CD8-positive, alpha-beta memory T cell (primary cell): Measurements from ENCODE around the gene COL10A1. TPM values are rescaled to one million over a fixed set of nuclear protein-coding genes. Genes with fewer than 3 reads are reported as not detected.
A peak's percentile ranks its signal among the peaks of the same experiment; 100 is the strongest.

Source experiments
- CTCF ChIA-PET: fragments of 350-600 bp; sonication (Branson Sonifier 250); formaldehyde crosslinking; loops from one replicate; lab custom pipeline; 2021; ENCODE audit warnings: antibody characterized with exemption; lab: Charles Lee
- POLR2A ChIA-PET: fragments of 350-600 bp; sonication (Branson Sonifier 250); formaldehyde crosslinking; loops from one replicate; lab custom pipeline; 2021; ENCODE audit warnings: antibody characterized with exemption; lab: Charles Lee
- DNase-seq, 5 donors: peaks; one replicate each; pipeline versions ENCODE4 v3.0.0 to v3.0.0-alpha.2; 2020 to 2022; ENCODE audit warnings: mixed read lengths in 1 of 5
- H3K27ac ChIP-seq: one replicate; pipeline ENCODE4 v1.7.0; 2013; ENCODE audit warnings: low read depth, mild to moderate bottlenecking, low read length, moderate library complexity
- H3K27me3 ChIP-seq: 2 replicates; pipeline ENCODE4 v1.7.0; 2013; ENCODE audit warnings: low read length, mild to moderate bottlenecking; ENCODE audit not compliant: insufficient read depth, poor library complexity, severe bottlenecking
- H3K36me3 ChIP-seq: 2 replicates; pipeline ENCODE4 v1.7.0; 2013; ENCODE audit warnings: mild to moderate bottlenecking, low read length, moderate library complexity; ENCODE audit not compliant: insufficient read depth
- H3K4me1 ChIP-seq: 2 replicates; pipeline ENCODE4 v1.7.0; 2013; ENCODE audit warnings: mild to moderate bottlenecking, low read length, moderate library complexity; ENCODE audit not compliant: insufficient read depth
- H3K4me3 ChIP-seq: 2 replicates; pipeline ENCODE4 v1.7.0; 2013; ENCODE audit warnings: mild to moderate bottlenecking, low read length
- H3K9me3 ChIP-seq: 2 replicates; pipeline ENCODE4 v1.7.0; 2013; ENCODE audit warnings: mild to moderate bottlenecking, low read length
- H3K27ac Mint-ChIP-seq, 8 donors: one replicate each; pipeline ENCODE4 v1.8.0; 2020 to 2021; ENCODE audit warnings: mixed read lengths in 8 of 8, mild to moderate bottlenecking in 6 of 8, inconsistent platforms in 3 of 8, moderate library complexity in 3 of 8
- H3K27me3 Mint-ChIP-seq, 2 donors: one replicate each; pipeline ENCODE4 v1.8.0; 2020 to 2021; ENCODE audit warnings: mixed read lengths in 2 of 2, mild to moderate bottlenecking in 1 of 2, moderate library complexity in 1 of 2
- H3K36me3 Mint-ChIP-seq, 3 donors: one replicate each; pipeline ENCODE4 v1.8.0; 2020 to 2021; ENCODE audit warnings: mixed read lengths in 3 of 3, inconsistent platforms in 1 of 3, mild to moderate bottlenecking in 1 of 3
- H3K4me1 Mint-ChIP-seq, 3 donors: one replicate each; pipeline ENCODE4 v1.8.0; 2020 to 2021; ENCODE audit warnings: mixed read lengths in 3 of 3, inconsistent platforms in 1 of 3, mild to moderate bottlenecking in 1 of 3
- H3K4me3 Mint-ChIP-seq, 7 donors: one replicate each; pipeline ENCODE4 v1.8.0; 2020 to 2021; ENCODE audit warnings: mixed read lengths in 7 of 7, mild to moderate bottlenecking in 6 of 7, moderate library complexity in 4 of 7, inconsistent platforms in 2 of 7
- H3K9me3 Mint-ChIP-seq, 5 donors: one replicate each; pipeline ENCODE4 v1.8.0; 2020 to 2022; ENCODE audit warnings: mixed read lengths in 5 of 5, mild to moderate bottlenecking in 3 of 5, moderate library complexity in 2 of 5, inconsistent platforms in 1 of 5
- polyA plus RNA-seq: library from polyadenylated mRNA; unstranded; fragments of 300-500 nt; fragmentation: Illumina TruSeq; gene quantifications from one replicate; pipeline ENCODE4 v1.2.3, GENCODE V29; 2021
- total RNA-seq, 2 experiments: library from RNA; stranded (reverse); gene quantifications; one replicate each; pipeline ENCODE4 v1.2.3, GENCODE V29; 2021

Gene COL10A1
- not detected for total RNA-seq
- polyA plus RNA-seq = not detected

DNA sequence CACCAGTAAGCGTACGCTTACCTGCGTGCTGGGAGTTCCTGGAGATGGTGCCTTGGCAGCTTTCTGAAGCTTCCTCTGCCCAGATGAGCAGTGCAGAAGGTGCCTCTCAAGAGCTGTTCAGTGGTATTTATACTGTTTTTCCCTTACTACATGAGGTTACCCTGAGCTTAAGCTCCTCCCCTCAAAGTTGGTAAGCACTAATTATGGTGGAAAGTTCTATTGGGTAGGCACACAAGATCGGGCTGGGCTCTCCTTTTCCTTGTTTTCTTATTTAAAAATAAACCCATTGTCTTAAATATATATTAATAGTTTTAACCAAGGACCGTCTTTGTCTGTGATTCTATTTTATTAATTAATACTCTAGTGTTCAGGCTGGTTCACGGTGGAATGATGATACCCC is at the start of gene COL10A1:
COL10A1 (minus strand) TSS at position 101 of the 400 bp plus-strand sequence. CDS start 640 bp downstream, outside the sequence.
- Mint-ChIP-seq H3K9me3 (no peaks in the 10 kb centered on the region), H3K4me3 (no peak within 1 kb of the TSS), H3K36me3 (peaks cover 0 to 37% (median 11%) of the 10 kb centered on the region in 3 donors), H3K27me3 (peaks cover 0 to 1% of the 10 kb centered on the region in 2 donors), H3K27ac (no peak within 1 kb of the TSS), H3K4me1 (peaks cover 18 to 27% (median 20%) of the 10 kb centered on the region in 3 donors)
- Histone ChIP-seq H3K9me3 (no peaks in the 10 kb centered on the region), H3K27me3 (no peaks in the 10 kb centered on the region), H3K27ac (no peak within 1 kb of the TSS), H3K4me3 (no peak within 1 kb of the TSS), H3K4me1 (no peaks in the 10 kb centered on the region), H3K36me3 (no peaks in the 10 kb centered on the region)
- ChIA-PET CTCF (no interaction called here), POLR2A (interaction anchor here (0.6 kb wide), 1 partner anchor 564 kb away, joined by 4 read pairs; no protein-coding TSS in a partner anchor)
- DNase-seq = no peak

DNA sequence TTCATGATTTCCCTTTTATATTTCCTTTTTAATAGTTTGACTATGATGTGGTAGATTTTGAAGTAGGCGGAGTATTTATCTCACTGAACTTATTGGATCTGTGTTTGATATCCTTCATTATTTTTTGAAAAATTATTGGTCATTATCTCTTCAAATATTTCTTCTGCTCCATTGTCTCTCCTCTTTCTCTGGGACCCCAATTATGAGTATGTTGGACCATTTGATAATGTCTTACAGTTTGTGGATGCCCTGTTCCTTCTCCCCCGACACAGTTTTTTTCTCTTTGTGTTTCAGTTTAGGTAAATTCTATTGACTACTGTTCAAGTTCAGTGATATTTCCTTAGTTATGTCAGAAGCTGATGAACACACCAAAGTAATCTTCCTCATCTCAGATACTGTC is 49.4 kb upstream of the COL10A1 start:
- Mint-ChIP-seq H3K4me1 (peaks cover 0 to 3% (median 0%) of the 10 kb centered on the region in 3 donors), H3K27me3 (no peaks in the 10 kb centered on the region), H3K4me3 (no peak overlapping the region), H3K36me3 (peaks cover 15 to 40% (median 31%) of the 10 kb centered on the region in 3 donors), H3K9me3 (peaks cover 13 to 17% (median 15%) of the 10 kb centered on the region in 5 donors), H3K27ac (no peak overlapping the region)
- ChIA-PET POLR2A (no interaction called here), CTCF (no interaction called here)
- no peak overlapping the region for H3K4me3 ChIP-seq
- H3K27ac ChIP-seq = no peak overlapping the region
- peaks cover 4% of the 10 kb centered on the region for H3K36me3 ChIP-seq
- H3K27me3 ChIP-seq = no peaks in the 10 kb centered on the region
- DNase-seq = no peak
- H3K9me3 ChIP-seq = no peaks in the 10 kb centered on the region
- no peaks in the 10 kb centered on the region for H3K4me1 ChIP-seq

DNA sequence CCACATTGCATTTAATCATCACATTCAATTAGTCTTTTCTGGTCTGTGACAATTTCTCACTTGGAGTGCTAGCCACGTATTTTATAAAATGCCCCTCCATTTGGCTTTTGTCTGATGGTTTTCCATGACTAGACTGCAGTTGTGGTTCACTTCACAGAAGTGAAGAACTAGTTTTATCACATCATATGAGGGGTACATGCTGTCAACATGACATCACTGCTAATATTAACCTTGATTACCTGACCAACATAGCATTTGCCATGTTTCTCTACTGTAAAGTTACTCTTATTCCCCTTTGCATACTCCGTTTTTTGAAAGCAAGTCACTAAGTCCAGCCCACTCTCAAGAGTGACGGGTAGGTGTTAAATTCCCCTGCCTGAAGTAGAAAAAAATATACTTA is 48.0 kb upstream of the COL10A1 start:
- CTCF ChIA-PET = no interaction called here
- DNase-seq = no peak
- no peaks in the 10 kb centered on the region for H3K9me3 ChIP-seq
- no peak overlapping the region for H3K4me3 ChIP-seq
- POLR2A ChIA-PET = no interaction called here
- no peaks in the 10 kb centered on the region for H3K27me3 ChIP-seq
- no peak overlapping the region for H3K27ac ChIP-seq
- peaks cover 0 to 5% (median 2%) of the 10 kb centered on the region in 3 donors for H3K4me1 Mint-ChIP-seq
- H3K36me3 ChIP-seq = peaks cover 4% of the 10 kb centered on the region
- H3K27me3 Mint-ChIP-seq = no peaks in the 10 kb centered on the region
- H3K9me3 Mint-ChIP-seq = peaks cover 13 to 17% (median 15%) of the 10 kb centered on the region in 5 donors
- no peak overlapping the region for H3K27ac Mint-ChIP-seq
- H3K36me3 Mint-ChIP-seq = peaks cover 17 to 43% (median 32%) of the 10 kb centered on the region in 3 donors
- H3K4me3 Mint-ChIP-seq = no peak overlapping the region
- no peaks in the 10 kb centered on the region for H3K4me1 ChIP-seq

DNA sequence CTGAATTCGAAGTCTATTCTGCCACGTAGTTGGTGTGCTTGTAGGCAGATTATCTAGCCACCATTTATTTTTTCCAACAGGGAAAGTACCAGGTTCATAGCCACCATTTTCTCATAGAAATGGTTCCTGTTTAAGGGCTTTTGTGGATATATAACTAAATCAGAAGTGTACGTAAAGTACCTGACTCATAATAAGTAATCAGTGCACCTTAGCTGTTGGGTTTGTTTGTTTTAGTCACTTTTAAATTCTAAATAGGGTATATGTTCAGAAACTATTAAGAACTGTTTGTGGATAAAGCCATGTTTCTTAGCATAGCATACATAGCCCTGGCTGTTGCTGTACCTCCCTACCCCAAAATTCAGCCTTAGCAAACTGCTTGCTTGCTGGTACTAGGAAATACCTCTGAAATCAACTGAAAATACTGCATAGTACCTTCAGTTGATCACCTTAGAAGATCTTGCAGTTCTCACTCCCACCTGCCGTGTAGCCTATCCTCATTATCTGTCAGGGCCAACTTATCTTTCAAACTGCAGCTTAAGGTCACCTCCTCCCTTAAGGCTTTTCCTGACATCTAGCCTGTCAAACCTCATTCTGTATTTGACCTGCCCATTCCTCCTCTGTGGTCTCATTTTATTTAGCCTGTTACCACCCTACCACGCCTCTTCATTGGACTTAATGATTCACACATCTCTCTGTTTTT is 44.6 kb upstream of the COL10A1 start:
- DNase-seq = no peak
- ChIA-PET POLR2A (no interaction called here), CTCF (no interaction called here)
- Mint-ChIP-seq H3K27me3 (no peaks in the 10 kb centered on the region), H3K36me3 (peaks cover 21 to 60% (median 35%) of the 10 kb centered on the region in 3 donors), H3K4me3 (no peak overlapping the region), H3K27ac (peak overlapping the region in 1 of 8 donors; percentile 66), H3K4me1 (peaks cover 0 to 5% (median 2%) of the 10 kb centered on the region in 3 donors), H3K9me3 (peaks cover 9 to 22% (median 17%) of the 10 kb centered on the region in 5 donors)
- H3K9me3 ChIP-seq = no peaks in the 10 kb centered on the region
- H3K27ac ChIP-seq = no peak overlapping the region
- no peaks in the 10 kb centered on the region for H3K4me1 ChIP-seq
- peaks cover 4% of the 10 kb centered on the region for H3K36me3 ChIP-seq
- H3K4me3 ChIP-seq = no peak overlapping the region
- H3K27me3 ChIP-seq = no peaks in the 10 kb centered on the region

DNA sequence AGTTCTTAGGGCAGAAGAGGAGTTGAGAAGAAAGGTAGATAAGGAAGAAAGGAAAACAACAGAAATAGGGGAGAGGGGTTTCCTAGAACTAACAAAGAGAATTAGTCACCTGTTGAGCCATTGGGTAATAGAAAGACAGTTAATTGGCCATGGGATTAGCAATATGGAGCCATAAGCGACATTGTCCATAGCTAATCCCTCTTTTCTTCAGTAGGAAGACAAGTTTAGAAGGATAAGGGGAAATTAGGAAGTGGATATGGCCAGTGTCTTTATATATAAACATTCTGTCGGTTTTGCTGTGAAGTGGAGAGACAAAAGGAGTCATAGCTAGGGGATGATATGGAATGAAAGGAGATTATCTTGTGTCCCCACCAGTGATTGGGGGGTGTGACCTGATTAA is 43.9 kb upstream of the COL10A1 start:
- Histone ChIP-seq H3K4me1 (no peaks in the 10 kb centered on the region), H3K36me3 (peaks cover 4% of the 10 kb centered on the region), H3K27me3 (no peaks in the 10 kb centered on the region), H3K9me3 (no peaks in the 10 kb centered on the region), H3K4me3 (no peak overlapping the region), H3K27ac (no peak overlapping the region)
- H3K27ac Mint-ChIP-seq = no peak overlapping the region
- no peaks in the 10 kb centered on the region for H3K27me3 Mint-ChIP-seq
- DNase-seq = no peak
- peaks cover 0 to 5% (median 2%) of the 10 kb centered on the region in 3 donors for H3K4me1 Mint-ChIP-seq
- ChIA-PET CTCF (no interaction called here), POLR2A (no interaction called here)
- peaks cover 15 to 61% (median 33%) of the 10 kb centered on the region in 3 donors for H3K36me3 Mint-ChIP-seq
- no peak overlapping the region for H3K4me3 Mint-ChIP-seq
- peaks cover 4 to 17% (median 13%) of the 10 kb centered on the region in 5 donors for H3K9me3 Mint-ChIP-seq

DNA sequence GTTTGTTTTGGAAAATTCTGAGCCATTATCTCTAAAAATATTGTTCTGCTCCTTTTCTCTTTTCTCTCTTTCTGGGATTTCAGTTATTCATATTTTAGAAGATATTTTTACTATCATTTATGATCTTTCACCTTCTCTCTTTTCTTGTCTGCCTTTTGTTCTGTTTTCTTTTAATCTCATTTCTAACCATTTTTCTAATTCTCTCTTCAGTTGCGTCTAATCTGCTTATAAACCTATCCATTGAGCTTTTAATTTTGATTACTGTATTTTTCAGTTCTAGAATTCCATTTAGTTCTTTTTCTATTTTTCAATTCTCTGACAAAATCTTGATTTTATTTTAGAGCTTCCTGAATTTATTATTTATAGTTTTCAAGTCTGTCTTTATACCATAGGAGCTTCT is 42.2 kb upstream of the COL10A1 start:
- Mint-ChIP-seq H3K27me3 (no peaks in the 10 kb centered on the region), H3K4me1 (peaks cover 2 to 9% (median 9%) of the 10 kb centered on the region in 3 donors), H3K36me3 (peaks cover 20 to 51% (median 30%) of the 10 kb centered on the region in 3 donors), H3K27ac (no peak overlapping the region), H3K4me3 (no peak overlapping the region), H3K9me3 (peaks cover 2 to 17% (median 12%) of the 10 kb centered on the region in 5 donors)
- no peak for DNase-seq
- H3K36me3 ChIP-seq = no peaks in the 10 kb centered on the region
- POLR2A ChIA-PET = no interaction called here
- no peaks in the 10 kb centered on the region for H3K9me3 ChIP-seq
- CTCF ChIA-PET = no interaction called here
- H3K4me3 ChIP-seq = no peak overlapping the region
- no peaks in the 10 kb centered on the region for H3K4me1 ChIP-seq
- H3K27ac ChIP-seq = no peak overlapping the region
- H3K27me3 ChIP-seq = no peaks in the 10 kb centered on the region

DNA sequence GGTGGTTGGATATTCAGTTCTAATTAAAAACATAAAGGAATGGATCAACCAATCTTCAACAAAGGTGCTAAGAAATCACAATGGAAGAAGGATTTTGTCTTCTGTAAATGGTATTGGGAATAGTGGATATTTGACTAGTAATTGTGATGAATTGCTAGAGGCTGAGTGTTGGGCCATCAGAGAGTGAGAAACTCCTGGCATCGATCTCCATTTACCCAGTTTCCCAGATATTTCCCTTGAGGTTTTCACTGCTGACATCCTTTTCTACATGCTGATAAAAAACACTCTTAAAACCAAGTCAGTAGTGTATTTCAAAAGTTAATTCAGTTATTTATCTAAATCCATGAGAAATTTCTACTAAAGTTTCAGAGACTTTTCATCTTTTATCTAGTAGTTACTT is 40.4 kb upstream of the COL10A1 start:
- H3K27me3 ChIP-seq = no peaks in the 10 kb centered on the region
- H3K27ac ChIP-seq = no peak overlapping the region
- no peak overlapping the region for H3K4me3 ChIP-seq
- H3K27ac Mint-ChIP-seq = no peak overlapping the region
- H3K9me3 ChIP-seq = no peaks in the 10 kb centered on the region
- peaks cover 3 to 20% (median 15%) of the 10 kb centered on the region in 5 donors for H3K9me3 Mint-ChIP-seq
- H3K36me3 ChIP-seq = no peaks in the 10 kb centered on the region
- H3K36me3 Mint-ChIP-seq = peaks cover 25 to 61% (median 33%) of the 10 kb centered on the region in 3 donors
- peaks cover 10 to 11% (median 10%) of the 10 kb centered on the region in 3 donors for H3K4me1 Mint-ChIP-seq
- H3K4me3 Mint-ChIP-seq = no peak overlapping the region
- H3K4me1 ChIP-seq = no peaks in the 10 kb centered on the region
- DNase-seq = no peak
- CTCF ChIA-PET = no interaction called here
- POLR2A ChIA-PET = no interaction called here
- H3K27me3 Mint-ChIP-seq = no peaks in the 10 kb centered on the region

DNA sequence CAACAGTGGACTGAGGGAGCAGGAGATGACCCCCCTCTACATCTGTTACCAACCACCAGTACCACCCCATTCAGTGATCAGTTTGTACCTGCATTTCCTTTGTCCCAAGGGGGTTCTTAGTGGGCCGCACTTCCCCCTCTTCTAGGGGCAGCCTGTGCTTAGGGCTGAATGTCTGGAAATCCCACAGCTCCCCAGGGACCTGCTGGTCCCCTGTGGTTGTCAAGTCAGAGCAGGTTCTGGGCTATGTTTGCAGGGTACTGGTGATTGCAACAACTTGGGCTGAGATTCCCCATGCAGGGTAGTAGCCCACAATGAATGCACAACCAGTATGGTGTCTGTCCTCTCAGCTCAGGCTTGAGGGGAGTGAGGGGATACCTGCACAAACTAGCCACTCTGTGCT is 39.7 kb upstream of the COL10A1 start:
- Histone ChIP-seq H3K27ac (no peak overlapping the region), H3K4me1 (no peaks in the 10 kb centered on the region), H3K4me3 (no peak overlapping the region), H3K9me3 (no peaks in the 10 kb centered on the region), H3K36me3 (no peaks in the 10 kb centered on the region), H3K27me3 (no peaks in the 10 kb centered on the region)
- Mint-ChIP-seq H3K4me3 (no peak overlapping the region), H3K36me3 (peaks cover 21 to 59% (median 34%) of the 10 kb centered on the region in 3 donors), H3K9me3 (peaks cover 4 to 20% (median 15%) of the 10 kb centered on the region in 5 donors), H3K4me1 (peaks cover 7 to 11% (median 10%) of the 10 kb centered on the region in 3 donors), H3K27me3 (no peaks in the 10 kb centered on the region), H3K27ac (no peak overlapping the region)
- POLR2A ChIA-PET = no interaction called here
- no peak for DNase-seq
- CTCF ChIA-PET = no interaction called here
